Measurements from ENCODE around the gene CCZ1. TPM values are rescaled to one million over a fixed set of nuclear protein-coding genes. Genes with fewer than 3 reads are reported as not detected.
"Not testable (repeated sequence)": the region's sequence is repeated elsewhere in the genome, so short reads cannot be mapped to it uniquely, and the experiment has no call there.

CCZ1 gene
- 42.9 TPM in 2 replicates for total RNA-seq

- H3K27me3 ChIP-seq (ENCODE audit: control insufficient read depth, insufficient read depth, low read length); FAIRE-seq; H3K36me3 ChIP-seq (ENCODE audit: control insufficient read depth, insufficient read depth, low read length): not testable (repeated sequence)
- peak; percentile 37 for TF ChIP-seq CTCF (IDR thresholded peaks at IDR 0.05; ENCODE audit: insufficient read depth, low read length, severe bottlenecking)
- peak within 1 kb of the TSS; percentile 40 for H3K4me3 ChIP-seq (ENCODE audit: low read depth, low read length)
- DNase-seq (ENCODE audit: low read depth): peak; percentile 39
These were observed at the start of gene CCZ1 for GRCh38 chr7:5898480-5899224. CCZ1 (plus strand) TSS chr7:5898733; CDS start chr7:5898800, 67 bp downstream.

GRCh38 chr7:5850944-5851343 is 47.6 kb upstream of the CCZ1 start:
- no peak for TF ChIP-seq CTCF (IDR thresholded peaks at IDR 0.05; ENCODE audit: insufficient read depth, low read length, severe bottlenecking)
- DNase-seq (ENCODE audit: low read depth): no peak
- H3K36me3 ChIP-seq (ENCODE audit: control insufficient read depth, insufficient read depth, low read length): no peaks in the 10 kb centered on the region
- H3K4me3 ChIP-seq (ENCODE audit: low read depth, low read length): no peak overlapping the region
- FAIRE-seq: no peak
- no peaks in the 10 kb centered on the region for H3K27me3 ChIP-seq (ENCODE audit: control insufficient read depth, insufficient read depth, low read length)

GRCh38 chr7:5854738-5855137 is 43.8 kb upstream of the CCZ1 start:
- Histone ChIP-seq H3K27me3 (ENCODE audit: control insufficient read depth, insufficient read depth, low read length) (no peaks in the 10 kb centered on the region), H3K4me3 (ENCODE audit: low read depth, low read length) (no peak overlapping the region), H3K36me3 (ENCODE audit: control insufficient read depth, insufficient read depth, low read length) (no peaks in the 10 kb centered on the region)
- no peak for FAIRE-seq
- DNase-seq (ENCODE audit: low read depth): no peak
- no peak for TF ChIP-seq CTCF (IDR thresholded peaks at IDR 0.05; ENCODE audit: insufficient read depth, low read length, severe bottlenecking)

- not testable (repeated sequence) for H3K36me3 ChIP-seq (ENCODE audit: control insufficient read depth, insufficient read depth, low read length); H3K27me3 ChIP-seq (ENCODE audit: control insufficient read depth, insufficient read depth, low read length); DNase-seq (ENCODE audit: low read depth); H3K4me3 ChIP-seq (ENCODE audit: low read depth, low read length); FAIRE-seq
These were observed 41.4 kb upstream of the CCZ1 start for GRCh38 chr7:5857041-5857575.

- H3K4me3 ChIP-seq (ENCODE audit: low read depth, low read length); H3K27me3 ChIP-seq (ENCODE audit: control insufficient read depth, insufficient read depth, low read length); H3K36me3 ChIP-seq (ENCODE audit: control insufficient read depth, insufficient read depth, low read length): not testable (repeated sequence)
- DNase-seq (ENCODE audit: low read depth) (peak; percentile 10), FAIRE-seq (peak; percentile 81)
These were observed 40.0 kb upstream of the CCZ1 start for GRCh38 chr7:5858494-5858893.

GRCh38 chr7:5861281-5861680 is 37.3 kb upstream of the CCZ1 start:
- not testable (repeated sequence) for H3K4me3 ChIP-seq (ENCODE audit: low read depth, low read length); FAIRE-seq

GRCh38 chr7:5862753-5863366 is 35.7 kb upstream of the CCZ1 start:
- H3K27me3 ChIP-seq (ENCODE audit: control insufficient read depth, insufficient read depth, low read length); H3K36me3 ChIP-seq (ENCODE audit: control insufficient read depth, insufficient read depth, low read length); DNase-seq (ENCODE audit: low read depth); H3K4me3 ChIP-seq (ENCODE audit: low read depth, low read length); FAIRE-seq: not testable (repeated sequence)

More at GRCh38 chr7:5861281-5861680, 37.3 kb upstream of the CCZ1 start:
- H3K27me3 ChIP-seq (ENCODE audit: control insufficient read depth, insufficient read depth, low read length); DNase-seq (ENCODE audit: low read depth); H3K36me3 ChIP-seq (ENCODE audit: control insufficient read depth, insufficient read depth, low read length): not testable (repeated sequence)

GRCh38 chr7:5865279-5865931 is 33.1 kb upstream of the CCZ1 start:
- FAIRE-seq; H3K27me3 ChIP-seq (ENCODE audit: control insufficient read depth, insufficient read depth, low read length); H3K36me3 ChIP-seq (ENCODE audit: control insufficient read depth, insufficient read depth, low read length); H3K4me3 ChIP-seq (ENCODE audit: low read depth, low read length); DNase-seq (ENCODE audit: low read depth): not testable (repeated sequence)
